Keratinocyte (primary cell): ENCODE results near the gene ARHGEF6.

ENCODE experiments used
- CTCF ChIP-seq, 3 experiments: IDR thresholded peaks in 1 of 3; conservative IDR thresholded peaks in 1 of 3; optimal IDR thresholded peaks in 1 of 3; 2 replicates in 2 of 3; 3 replicates in 1 of 3; pipeline versions ENCODE3 to v1.5.1; 2011; ENCODE audit warnings: low read length in 3 of 3, mild to moderate bottlenecking in 3 of 3, moderate library complexity in 2 of 3, control low read depth in 1 of 3, inconsistent platforms in 1 of 3; ENCODE audit not compliant: insufficient read depth in 2 of 3; ENCODE audit errors: extremely low read depth in 1 of 3
- EZH2 ChIP-seq: IDR thresholded peaks from one replicate; pipeline ENCODE4 v1.6.1; 2012; ENCODE audit warnings: inconsistent platforms, mild to moderate bottlenecking, low read length, moderate library complexity

GRCh38 chrX:136742721-136743379 is 37.9 kb downstream of the ARHGEF6 start:
- no peak for TF ChIP-seq CTCF (optimal IDR thresholded peaks at IDR 0.05 in 1 of 3, IDR thresholded peaks at IDR 0.05 in 1 of 3, conservative IDR thresholded peaks at IDR 0.05 in 1 of 3; ENCODE audit: extremely low read depth in 1 of 3, insufficient read depth in 2 of 3, low read length in 3 of 3)
- TF ChIP-seq EZH2: no peak
